KMS-11 (cell line): ENCODE measurements around the gene RNLS.

Source experiments
- H2AFZ ChIP-seq: fragments of 200-600 bp; sonication (generic); 2 replicates; pipeline ENCODE4 v1.6.1; 2016; ENCODE audit warnings: antibody characterized with exemption, mixed run types, low read depth
- H3K27ac ChIP-seq: fragments of 200-600 bp; sonication (generic); 2 replicates; pipeline ENCODE4 v1.6.1; 2016; ENCODE audit warnings: mild to moderate bottlenecking, mixed run types
- H3K27me3 ChIP-seq: fragments of 200-600 bp; sonication (generic); 2 replicates; pipeline ENCODE4 v1.6.1; 2017; ENCODE audit warnings: mild to moderate bottlenecking, low read depth, mixed run types, moderate library complexity; ENCODE audit not compliant: insufficient read depth
- H3K36me3 ChIP-seq: fragments of 200-600 bp; sonication (generic); 2 replicates; pipeline ENCODE4 v1.6.1; 2017; ENCODE audit warnings: mild to moderate bottlenecking, mixed run types; ENCODE audit not compliant: insufficient read depth
- H3K4me1 ChIP-seq: fragments of 200-600 bp; sonication (generic); 2 replicates; pipeline ENCODE4 v1.6.1; 2016; ENCODE audit warnings: mild to moderate bottlenecking, low read depth, mixed run types; ENCODE audit not compliant: poor library complexity, severe bottlenecking
- H3K4me2 ChIP-seq: fragments of 200-600 bp; sonication (generic); 2 replicates; pipeline ENCODE4 v1.7.0; 2016; ENCODE audit warnings: mild to moderate bottlenecking, mixed run types
- H3K4me3 ChIP-seq: fragments of 200-600 bp; sonication (generic); IDR thresholded peaks from 2 replicates; pipeline ENCODE4 v1.6.1; 2017; ENCODE audit warnings: low read depth, low read length, mixed read lengths; ENCODE audit not compliant: insufficient read depth
- H3K79me2 ChIP-seq: fragments of 200-600 bp; sonication (generic); 2 replicates; pipeline ENCODE4 v1.6.1; 2016; ENCODE audit warnings: low read depth, mixed run types; ENCODE audit not compliant: insufficient read depth
- H3K9ac ChIP-seq: fragments of 200-600 bp; sonication (generic); 2 replicates; pipeline ENCODE4 v1.6.1; 2016; ENCODE audit warnings: mild to moderate bottlenecking, mixed run types
- H4K20me1 ChIP-seq: fragments of 200-600 bp; sonication (generic); 2 replicates; pipeline ENCODE4 v1.6.1; 2016; ENCODE audit warnings: mild to moderate bottlenecking, mixed run types; ENCODE audit not compliant: insufficient read depth
- CTCF ChIP-seq: fragments of 200-600 bp; sonication (generic); conservative IDR thresholded peaks from 2 replicates; pipeline ENCODE4 v1.6.1; 2017; ENCODE audit warnings: low read depth, mild to moderate bottlenecking, antibody characterized with exemption, low read length, moderate library complexity, mixed read lengths

Gene RNLS

GRCh38 chr10:88238615-88238914 is 344.6 kb downstream of the RNLS start:
- Histone ChIP-seq H3K9ac (no peak overlapping the region), H3K36me3 (no peaks in the 10 kb centered on the region), H3K4me3 (no peak overlapping the region), H3K27me3 (no peaks in the 10 kb centered on the region), H3K4me2 (no peak overlapping the region), H3K27ac (no peak overlapping the region), H3K4me1 (peaks cover under 1% of the 10 kb centered on the region), H4K20me1 (no peaks in the 10 kb centered on the region), H2AFZ (no peak overlapping the region), H3K79me2 (no peaks in the 10 kb centered on the region)
- no peak for TF ChIP-seq CTCF

GRCh38 chr10:88237896-88238614 is 345.1 kb downstream of the RNLS start:
- Histone ChIP-seq H3K27me3 (no peaks in the 10 kb centered on the region), H4K20me1 (no peaks in the 10 kb centered on the region), H3K36me3 (no peaks in the 10 kb centered on the region), H3K4me1 (no peaks in the 10 kb centered on the region), H3K9ac (no peak overlapping the region), H3K79me2 (no peaks in the 10 kb centered on the region), H3K27ac (no peak overlapping the region), H3K4me3 (no peak overlapping the region), H2AFZ (no peak overlapping the region), H3K4me2 (no peak overlapping the region)
- no peak for TF ChIP-seq CTCF

GRCh38 chr10:88236121-88236743 is 346.9 kb downstream of the RNLS start:
- no peak overlapping the region for H3K4me2 ChIP-seq
- no peaks in the 10 kb centered on the region for H3K4me1 ChIP-seq
- no peak overlapping the region for H2AFZ ChIP-seq
- no peak overlapping the region for H3K9ac ChIP-seq
- no peaks in the 10 kb centered on the region for H4K20me1 ChIP-seq
- H3K4me3 ChIP-seq: no peak overlapping the region
- H3K27me3 ChIP-seq: no peaks in the 10 kb centered on the region
- H3K27ac ChIP-seq: no peak overlapping the region
- H3K79me2 ChIP-seq: no peaks in the 10 kb centered on the region
- no peaks in the 10 kb centered on the region for H3K36me3 ChIP-seq
- no peak for TF ChIP-seq CTCF

- Histone ChIP-seq H3K27me3 (no peaks in the 10 kb centered on the region), H3K4me3 (no peak overlapping the region), H3K4me1 (no peaks in the 10 kb centered on the region), H3K4me2 (no peak overlapping the region), H3K79me2 (no peaks in the 10 kb centered on the region), H3K9ac (no peak overlapping the region), H4K20me1 (no peaks in the 10 kb centered on the region), H2AFZ (no peak overlapping the region), H3K36me3 (no peaks in the 10 kb centered on the region), H3K27ac (no peak overlapping the region)
- no peak for TF ChIP-seq CTCF
Observed at GRCh38 chr10:88234297-88234696, 348.8 kb downstream of the RNLS start.
